Vagina (tissue), 2 donors: ENCODE measurements around the gene EIF4H.

Experiments
- CTCF ChIP-seq, 3 experiments: fragments of 450-650 bp in 2 of 3; fragments of 200-600 bp in 1 of 3; sonication (generic) in 1 of 3; IDR thresholded peaks; one replicate each; pipeline ENCODE4 v1.5.1; 2017 to 2019; ENCODE audit warnings: antibody characterized with exemption in 3 of 3, mild to moderate bottlenecking in 2 of 3, moderate library complexity in 2 of 3
- POLR2AphosphoS5 ChIP-seq, 2 donors: sonication (generic); formaldehyde crosslinking; IDR thresholded peaks; one replicate each; pipeline ENCODE4 v1.9.0; 2017; ENCODE audit warnings: antibody characterized with exemption in 2 of 2, mild to moderate bottlenecking in 2 of 2, low read depth in 1 of 2; ENCODE audit not compliant: insufficient read depth in 1 of 2

- TF ChIP-seq CTCF (IDR thresholded peaks at IDR 0.05) = no peak
- no peak for TF ChIP-seq POLR2AphosphoS5 (IDR thresholded peaks at IDR 0.05; ENCODE audit: insufficient read depth in 1 of 2, low read depth in 1 of 2)
Observed at GRCh38 chr7:74190259-74190658, 16.1 kb downstream of the EIF4H start.
